Measurements from ENCODE around the gene FGG. TPM values are rescaled to one million over a fixed set of nuclear protein-coding genes. Genes with fewer than 3 reads are reported as not detected.

FGG gene
- total and polyA plus RNA-seq, 10 of the 15 experiments (the other 5 are each of a cell fraction or from before 2014, with no cell fraction given): 1.8 TPM; not detected in 9

DNA sequence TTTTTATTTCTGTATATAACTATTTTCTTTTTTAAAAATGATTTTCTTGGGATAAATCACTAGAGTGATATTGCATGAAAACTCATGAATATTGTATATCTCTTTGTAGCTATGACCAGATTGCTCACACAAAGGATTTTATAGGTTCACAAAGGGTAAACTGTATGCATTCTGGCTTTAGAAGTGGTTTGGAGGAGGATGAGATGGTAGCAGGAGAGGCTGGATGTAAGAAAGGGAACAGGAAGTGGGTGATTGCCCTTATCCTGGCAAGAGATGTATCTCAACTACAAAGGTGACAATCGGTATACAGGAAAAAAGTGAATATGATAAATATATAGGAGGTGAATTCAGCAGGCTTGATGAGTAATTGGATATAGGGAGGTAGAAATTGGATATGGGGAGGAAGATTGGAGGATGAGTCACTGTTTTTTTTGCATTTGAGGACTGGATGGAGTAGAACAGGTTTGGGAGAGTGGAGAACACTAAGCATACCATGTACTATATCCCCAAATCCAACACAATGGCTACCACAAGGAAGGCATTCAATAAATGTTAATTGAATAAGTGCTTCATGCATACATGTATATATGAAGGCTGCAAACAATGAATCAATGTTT, 9.9 kb downstream of the FGG start:
- 62% methylated on average over 1 of the region's 1 CpG for WGBS (ENCODE audit: insufficient coverage, insufficient replicate concordance, low lambda C conversion rate, missing lambda C conversion rate)
- no peaks in the 10 kb centered on the region for H3K36me3 ChIP-seq (ENCODE audit: control insufficient read depth in 2 of 2, insufficient read depth in 2 of 2, low read length in 1 of 2)
- SMC1A ChIA-PET (ENCODE audit: uncharacterized antibody, unreplicated experiment): interaction anchor here (1.3 to 1.6 kb wide), 2 partner anchors 16 kb away, joined by 5 to 7 read pairs; no protein-coding TSS in a partner anchor
- H3K4me3 ChIP-seq: no peak overlapping the region
- no peak for ATAC-seq
- H3K9ac ChIP-seq (ENCODE audit: control insufficient read depth, insufficient read depth, low read length): no peak overlapping the region
- no peak overlapping the region for H3K4me2 ChIP-seq (ENCODE audit: control insufficient read depth, insufficient read depth)
- no peaks in the 10 kb centered on the region for H4K20me1 ChIP-seq (ENCODE audit: control insufficient read depth, insufficient read depth)
- RAD21 ChIA-PET (ENCODE audit: unreplicated experiment): no interaction called here
- CTCF ChIA-PET: interaction anchor here (0.5 to 2.7 kb wide), 5 partner anchors 11 to 239 kb away, joined by 3 to 10 read pairs (median 5); no protein-coding TSS in a partner anchor
- no peak overlapping the region for H2AFZ ChIP-seq (ENCODE audit: control insufficient read depth, low read depth, low read length)
- intact Hi-C loops (cut with micrococcal nuclease; ENCODE audit: unreplicated experiment): no loop called here
- H3K27ac ChIP-seq (ENCODE audit: control insufficient read depth, insufficient read depth): no peak overlapping the region
- H3K9me3 ChIP-seq (replicated peaks; ENCODE audit: control insufficient read depth, insufficient read depth, low read length): no peaks in the 10 kb centered on the region
- no peak for DNase-seq (ENCODE audit: low read depth, low spot score)
- POLR2A ChIA-PET: no interaction called here
- TF ChIP-seq USF2 (IDR thresholded peaks at IDR 0.05; ENCODE audit: borderline replicate concordance, low read depth, low read length): no peak
- no peak for TF ChIP-seq ZNF24 (IDR thresholded peaks at IDR 0.05)
- TF ChIP-seq RCOR1 (conservative IDR thresholded peaks at IDR 0.05; ENCODE audit: low read depth, low read length): no peak
- no peak for TF ChIP-seq ATF7 (IDR thresholded peaks at IDR 0.05; ENCODE audit: low read depth)
- no peak for TF ChIP-seq KLF5 (IDR thresholded peaks at IDR 0.05; ENCODE audit: partially characterized antibody)
- no peak for TF ChIP-seq CEBPB (IDR thresholded peaks at IDR 0.05; ENCODE audit: borderline replicate concordance in 1 of 2, low read depth in 2 of 2, low read length in 2 of 2)
- TF ChIP-seq HDAC2 (IDR thresholded peaks at IDR 0.05): no peak
- no peak for TF ChIP-seq ATF2 (IDR thresholded peaks at IDR 0.05; ENCODE audit: low read length)
- TF ChIP-seq NKRF (conservative IDR thresholded peaks at IDR 0.05): no peak
- no peak for TF ChIP-seq CREB1 (IDR thresholded peaks at IDR 0.05; ENCODE audit: low read depth)
- no peak for TF ChIP-seq TARDBP (IDR thresholded peaks at IDR 0.05; ENCODE audit: borderline replicate concordance)
- H3K4me1 ChIP-seq (ENCODE audit: control insufficient read depth, insufficient read depth, low read length): no peaks in the 10 kb centered on the region
- in situ Hi-C loops (cut with MboI): no loop called here
- no peak for FAIRE-seq
- BruUV-seq (replicated peaks): no TSS peak
- H3K79me2 ChIP-seq (ENCODE audit: control insufficient read depth, insufficient read depth, low read length): no peaks in the 10 kb centered on the region
- H3K27me3 ChIP-seq (replicated peaks in 1 of 2; ENCODE audit: control insufficient read depth in 2 of 2, insufficient read depth in 2 of 2, low read length in 1 of 2): no peaks in the 10 kb centered on the region

Measured in GM12878 (cell line).